GM21515 (cell line): ENCODE data around the gene DAGLA.
A peak's percentile ranks its signal among the peaks of the same experiment; 100 is the strongest.

ENCODE experiments used
- ATAC-seq: cut with Tn5 transposase; IDR thresholded peaks from one replicate; pipeline ENCODE4 v1.9.1; 2021; ENCODE audit not compliant: unreplicated experiment

Gene DAGLA

GRCh38 chr11:61776561-61777075 is 96.4 kb downstream of the DAGLA start:
- no peak for ATAC-seq

- ATAC-seq = no peak
These were observed 97.3 kb downstream of the DAGLA start for GRCh38 chr11:61777234-61778090.

- no peak for ATAC-seq
These were observed 98.2 kb downstream of the DAGLA start for GRCh38 chr11:61778357-61778886.

- ATAC-seq = no peak
These were observed 98.9 kb downstream of the DAGLA start for GRCh38 chr11:61778920-61779650.

GRCh38 chr11:61779666-61780525 is 99.7 kb downstream of the DAGLA start:
- no peak for ATAC-seq

GRCh38 chr11:61780581-61781162 is 100.5 kb downstream of the DAGLA start:
- no peak for ATAC-seq

GRCh38 chr11:61781585-61781984 is 101.4 kb downstream of the DAGLA start:
- ATAC-seq = no peak

GRCh38 chr11:61782299-61782698 is 102.1 kb downstream of the DAGLA start:
- ATAC-seq = no peak

- ATAC-seq = no peak
These were observed 102.7 kb downstream of the DAGLA start for GRCh38 chr11:61782841-61783240.

- no peak for ATAC-seq
These were observed 103.7 kb downstream of the DAGLA start for GRCh38 chr11:61783717-61784505.

GRCh38 chr11:61784506-61784805 is 104.3 kb downstream of the DAGLA start:
- ATAC-seq = no peak

GRCh38 chr11:61785837-61786402 is 105.7 kb downstream of the DAGLA start:
- no peak for ATAC-seq

GRCh38 chr11:61787928-61788491 is 107.8 kb downstream of the DAGLA start:
- no peak for ATAC-seq

- ATAC-seq = peak; percentile 17
These were observed 111.6 kb downstream of the DAGLA start for GRCh38 chr11:61791737-61792309.

GRCh38 chr11:61792310-61793082 is 112.3 kb downstream of the DAGLA start, which contains the start of the genes FEN1 and TMEM258:
FEN1 (plus strand) TSS chr11:61792911; CDS start chr11:61795362, 2,451 bp downstream.
TMEM258 (minus strand) TSS chr11:61792599; CDS start chr11:61792558, 41 bp downstream.
- peak; percentile 72 for ATAC-seq

GRCh38 chr11:61793083-61793828 is 113.1 kb downstream of the DAGLA start:
- ATAC-seq = peak; percentile 21

GRCh38 chr11:61793829-61794204 is 113.6 kb downstream of the DAGLA start:
- no peak for ATAC-seq
